CD4-positive, alpha-beta T cell treated with Interleukin-4 for 4 hours (primary cell): ENCODE measurements around the gene THEMIS.
"Not testable (repeated sequence)": the region's sequence is repeated elsewhere in the genome, so short reads cannot be mapped to it uniquely, and the experiment has no call there.

Experiments
- DNase-seq: peaks from one replicate; pipeline ENCODE4 v3.0.0-alpha.2; 2020

THEMIS gene

GRCh38 chr6:127912914-127913313, 12.1 kb upstream of the THEMIS start:
- DNase-seq = no peak

GRCh38 chr6:127907960-127908640, 7.2 kb upstream of the THEMIS start:
- DNase-seq = peak; percentile 53

- no peak for DNase-seq
These were observed 3.3 kb upstream of the THEMIS start for GRCh38 chr6:127904160-127904559.

GRCh38 chr6:127902933-127903332, 2.1 kb upstream of the THEMIS start:
- peak; percentile 62 for DNase-seq

- DNase-seq = peak; percentile 64
These were observed 3.4 kb downstream of the THEMIS start for GRCh38 chr6:127897484-127897883.

GRCh38 chr6:127894051-127894450, 6.8 kb downstream of the THEMIS start:
- peak; percentile 39 for DNase-seq

- DNase-seq = peak; percentile 37
These were observed 7.3 kb downstream of the THEMIS start for GRCh38 chr6:127893541-127893940.

- DNase-seq = no peak
These were observed 9.0 kb downstream of the THEMIS start for GRCh38 chr6:127891731-127892326.

GRCh38 chr6:127886603-127887002, 14.3 kb downstream of the THEMIS start:
- DNase-seq = no peak

- DNase-seq = no peak
These were observed 16.7 kb downstream of the THEMIS start for GRCh38 chr6:127884134-127884533.

GRCh38 chr6:127881949-127882348, 18.9 kb downstream of the THEMIS start:
- DNase-seq = not testable (repeated sequence)

GRCh38 chr6:127880429-127880828, 20.4 kb downstream of the THEMIS start:
- DNase-seq = peak; percentile 67

GRCh38 chr6:127879685-127880084, 21.2 kb downstream of the THEMIS start:
- no peak for DNase-seq

GRCh38 chr6:127878115-127878514, 22.7 kb downstream of the THEMIS start:
- no peak for DNase-seq

GRCh38 chr6:127877231-127877630, 23.6 kb downstream of the THEMIS start:
- no peak for DNase-seq

- no peak for DNase-seq
These were observed 31.0 kb downstream of the THEMIS start for GRCh38 chr6:127869772-127870404.

- no peak for DNase-seq
These were observed 31.7 kb downstream of the THEMIS start for GRCh38 chr6:127869183-127869582.

GRCh38 chr6:127868338-127868737, 32.5 kb downstream of the THEMIS start:
- no peak for DNase-seq

GRCh38 chr6:127866766-127867165, 34.1 kb downstream of the THEMIS start:
- DNase-seq = no peak

GRCh38 chr6:127865108-127865507, 35.8 kb downstream of the THEMIS start:
- no peak for DNase-seq

- DNase-seq = no peak
These were observed 36.2 kb downstream of the THEMIS start for GRCh38 chr6:127864701-127865100.

GRCh38 chr6:127860723-127861122, 40.1 kb downstream of the THEMIS start:
- no peak for DNase-seq

GRCh38 chr6:127859956-127860355, 40.9 kb downstream of the THEMIS start:
- no peak for DNase-seq

GRCh38 chr6:127858727-127859391, 42.0 kb downstream of the THEMIS start:
- no peak for DNase-seq
